H9 (cell line): Measurements from ENCODE around the gene PGBD5. TPM values are rescaled to one million over a fixed set of nuclear protein-coding genes. Genes with fewer than 3 reads are reported as not detected.
"Not testable (repeated sequence)": the region's sequence is repeated elsewhere in the genome, so short reads cannot be mapped to it uniquely, and the experiment has no call there.

Source experiments
- DNase-seq: peaks from one replicate; pipeline ENCODE4 v3.0.0-alpha.2; 2017
- H2AFZ ChIP-seq: one replicate; pipeline ENCODE4 v1.6.1; 2013; ENCODE audit warnings: mild to moderate bottlenecking, low read length, control low read depth, moderate library complexity
- H2AK5ac ChIP-seq: 2 replicates; pipeline ENCODE4 v1.6.1; 2013; ENCODE audit warnings: low read length, control low read depth, mixed read lengths; ENCODE audit not compliant: insufficient read length
- H2BK120ac ChIP-seq: one replicate; pipeline ENCODE4 v1.6.1; 2013; ENCODE audit warnings: low read depth, mild to moderate bottlenecking, low read length, control low read depth, inconsistent platforms; ENCODE audit not compliant: poor library complexity, severe bottlenecking
- H2BK12ac ChIP-seq: 2 replicates; pipeline ENCODE4 v1.6.1; 2013; ENCODE audit warnings: low read length, control low read depth, mixed read lengths, low read depth; ENCODE audit not compliant: insufficient read length
- H2BK15ac ChIP-seq: 2 replicates; pipeline ENCODE4 v1.6.1; 2013; ENCODE audit warnings: low read depth, low read length, control low read depth
- H2BK20ac ChIP-seq: one replicate; pipeline ENCODE4 v1.6.1; 2013; ENCODE audit warnings: low read depth, mild to moderate bottlenecking, low read length, control low read depth, inconsistent platforms; ENCODE audit not compliant: poor library complexity, severe bottlenecking
- H2BK5ac ChIP-seq: 2 replicates; pipeline ENCODE4 v1.6.1; 2013; ENCODE audit warnings: low read length, control low read depth, mixed read lengths; ENCODE audit not compliant: insufficient read length
- H3K14ac ChIP-seq: 2 replicates; pipeline ENCODE4 v1.6.1; 2013; ENCODE audit warnings: low read length, control low read depth; ENCODE audit not compliant: insufficient read depth
- H3K18ac ChIP-seq: 2 replicates; pipeline ENCODE4 v1.6.1; 2013; ENCODE audit warnings: low read depth, mild to moderate bottlenecking, mixed read lengths, low read length, control low read depth; ENCODE audit not compliant: insufficient read length
- H3K23ac ChIP-seq: 2 replicates; pipeline ENCODE4 v1.6.1; 2013; ENCODE audit warnings: low read length, control low read depth, mixed read lengths, low read depth; ENCODE audit not compliant: insufficient read length
- H3K23me2 ChIP-seq: 2 replicates; pipeline ENCODE4 v1.6.1; 2013; ENCODE audit warnings: low read depth, mild to moderate bottlenecking, mixed read lengths, low read length, control low read depth; ENCODE audit not compliant: insufficient read length, poor library complexity, severe bottlenecking
- H3K27ac ChIP-seq: 2 replicates; pipeline ENCODE4 v1.5.1; 2013; ENCODE audit warnings: low read length, control low read depth, mixed read lengths, low read depth; ENCODE audit not compliant: insufficient read length
- H3K27me3 ChIP-seq: 2 replicates; pipeline ENCODE4 v1.6.1; 2013; ENCODE audit warnings: low read length, control low read depth, inconsistent platforms; ENCODE audit not compliant: insufficient read depth
- H3K4ac ChIP-seq: 2 replicates; pipeline ENCODE4 v1.6.1; 2013; ENCODE audit warnings: low read depth, mild to moderate bottlenecking, control low read depth, inconsistent platforms, low read length, moderate library complexity
- H3K4me1 ChIP-seq: 2 replicates; pipeline ENCODE4 v1.6.1; 2013; ENCODE audit warnings: low read length, control low read depth, inconsistent platforms; ENCODE audit not compliant: insufficient read depth
- H3K4me2 ChIP-seq: 2 replicates; pipeline ENCODE4 v1.6.1; 2013; ENCODE audit warnings: low read length, control low read depth, mixed read lengths; ENCODE audit not compliant: insufficient read length, insufficient read depth
- H3K56ac ChIP-seq: 2 replicates; pipeline ENCODE4 v1.6.1; 2013; ENCODE audit warnings: low read depth, mild to moderate bottlenecking, mixed read lengths, low read length, control low read depth; ENCODE audit not compliant: insufficient read length
- H3K79me1 ChIP-seq: 2 replicates; pipeline ENCODE4 v1.6.1; 2013; ENCODE audit warnings: low read depth, mild to moderate bottlenecking, moderate library complexity, low read length, control low read depth, inconsistent platforms; ENCODE audit not compliant: insufficient read depth, poor library complexity, severe bottlenecking
- H3K79me2 ChIP-seq: 2 replicates; pipeline ENCODE4 v1.6.1; 2013; ENCODE audit warnings: low read length, control low read depth, inconsistent platforms; ENCODE audit not compliant: insufficient read depth
- H3K9ac ChIP-seq: 2 replicates; pipeline ENCODE4 v1.6.1; 2013; ENCODE audit warnings: low read length, control low read depth, mixed read lengths; ENCODE audit not compliant: insufficient read length; ENCODE audit errors: extremely low read depth
- H3K9me3 ChIP-seq: one replicate; pipeline ENCODE4 v1.6.1; 2013; ENCODE audit warnings: low read depth, low read length, inconsistent platforms; ENCODE audit not compliant: control insufficient read depth
- H3T11ph ChIP-seq: one replicate; pipeline ENCODE4 v1.6.1; 2013; ENCODE audit warnings: mild to moderate bottlenecking, low read length, control low read depth, inconsistent platforms
- H4K20me1 ChIP-seq: one replicate; pipeline ENCODE4 v1.6.1; 2013; ENCODE audit not compliant: control insufficient read depth, insufficient read length, insufficient read depth
- H4K5ac ChIP-seq: 2 replicates; pipeline ENCODE4 v1.6.1; 2013; ENCODE audit warnings: low read depth, mild to moderate bottlenecking, mixed read lengths, low read length, control low read depth; ENCODE audit not compliant: insufficient read length
- H4K8ac ChIP-seq: replicated peaks from 2 replicates; pipeline ENCODE4 v1.6.1; 2013; ENCODE audit warnings: low read length, control low read depth, mixed read lengths, low read depth; ENCODE audit not compliant: insufficient read length
- H4K91ac ChIP-seq: 2 replicates; pipeline ENCODE4 v1.6.1; 2013; ENCODE audit warnings: low read depth, mild to moderate bottlenecking, moderate library complexity, mixed read lengths, low read length, control low read depth; ENCODE audit not compliant: insufficient read length
- H3K27ac Mint-ChIP-seq, 3 experiments: 2 replicates in 2 of 3; 3 replicates in 1 of 3; pipeline ENCODE4 v1.8.0; 2020 to 2021; ENCODE audit warnings: mixed read lengths in 3 of 3, mild to moderate bottlenecking in 1 of 3, moderate library complexity in 1 of 3
- H3K27me3 Mint-ChIP-seq: 2 replicates; pipeline ENCODE4 v1.8.0; 2021; ENCODE audit warnings: low read depth, mild to moderate bottlenecking, moderate library complexity, mixed read lengths
- H3K36me3 Mint-ChIP-seq, 3 experiments: 2 replicates in 2 of 3; 3 replicates in 1 of 3; pipeline ENCODE4 v1.8.0; 2020 to 2021; ENCODE audit warnings: low read depth in 3 of 3, mixed read lengths in 3 of 3; ENCODE audit not compliant: insufficient read depth in 1 of 3
- H3K4me1 Mint-ChIP-seq, 2 experiments: 2 replicates each; pipeline ENCODE4 v1.8.0; 2020; ENCODE audit warnings: mixed read lengths in 2 of 2
- H3K4me3 Mint-ChIP-seq, 2 experiments: 2 replicates in 1 of 2; 3 replicates in 1 of 2; pipeline ENCODE4 v1.8.0; 2020 to 2021; ENCODE audit warnings: mild to moderate bottlenecking in 2 of 2, mixed read lengths in 2 of 2, moderate library complexity in 1 of 2
- H3K9me3 Mint-ChIP-seq, 2 experiments: 2 replicates in 1 of 2; 3 replicates in 1 of 2; pipeline ENCODE4 v1.8.0; 2020; ENCODE audit warnings: mild to moderate bottlenecking in 2 of 2, mixed read lengths in 2 of 2, moderate library complexity in 1 of 2
- CTCF ChIP-seq: fragments of 200-600 bp; sonication (generic); conservative IDR thresholded peaks from 3 replicates; pipeline ENCODE4 v1.8.0; 2021; ENCODE audit warnings: antibody characterized with exemption, mild to moderate bottlenecking
- WGBS: extraction: QIAGEN DNeasy Blood & Tissue Kit; methylation state at CpG from one replicate; pipeline ENCODE4 v1.1.7; 2013; ENCODE audit warnings: missing lambda C conversion rate, low lambda C conversion rate, mixed read lengths; ENCODE audit not compliant: insufficient read length; ENCODE audit errors: extremely low coverage; 5-methylcytosine and 5-hydroxymethylcytosine counted together
- long read RNA-seq: library from polyadenylated mRNA; unstranded; transcript quantifications from one replicate; pipeline ENCODE4 v2.0.0, GENCODE V29; 2020
- total RNA-seq: library from RNA; stranded (reverse); gene quantifications from 2 replicates; pipeline ENCODE4 v1.2.1, GENCODE V29; 2021

The PGBD5 gene, protein sequence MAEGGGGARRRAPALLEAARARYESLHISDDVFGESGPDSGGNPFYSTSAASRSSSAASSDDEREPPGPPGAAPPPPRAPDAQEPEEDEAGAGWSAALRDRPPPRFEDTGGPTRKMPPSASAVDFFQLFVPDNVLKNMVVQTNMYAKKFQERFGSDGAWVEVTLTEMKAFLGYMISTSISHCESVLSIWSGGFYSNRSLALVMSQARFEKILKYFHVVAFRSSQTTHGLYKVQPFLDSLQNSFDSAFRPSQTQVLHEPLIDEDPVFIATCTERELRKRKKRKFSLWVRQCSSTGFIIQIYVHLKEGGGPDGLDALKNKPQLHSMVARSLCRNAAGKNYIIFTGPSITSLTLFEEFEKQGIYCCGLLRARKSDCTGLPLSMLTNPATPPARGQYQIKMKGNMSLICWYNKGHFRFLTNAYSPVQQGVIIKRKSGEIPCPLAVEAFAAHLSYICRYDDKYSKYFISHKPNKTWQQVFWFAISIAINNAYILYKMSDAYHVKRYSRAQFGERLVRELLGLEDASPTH
- 19.0 and 19.1 TPM in 2 replicates for total RNA-seq
- long read RNA-seq, full-length matches to known transcripts = 2 of 14 reads
- long read RNA-seq, partial matches to known transcripts = 6 of 14 reads
- long read RNA-seq, other reads (novel, unspliced or antisense) = 6 of 14 reads

- Histone ChIP-seq H4K5ac (no peak within 1 kb of the TSS), H2AFZ (no peak within 1 kb of the TSS), H3K4me2 (peak within 1 kb of the TSS; percentile 88), H3K9me3 (no peaks in the 10 kb centered on the region), H2BK20ac (no peak within 1 kb of the TSS), H3K27me3 (no peaks in the 10 kb centered on the region; the same call in 1 of the 2 replicates), H3K4me1 (peaks cover 2% of the 10 kb centered on the region; the same call in 1 of the 2 replicates), H3K27ac (peak within 1 kb of the TSS; percentile 79), H4K91ac (no peak within 1 kb of the TSS), H3T11ph (no peak within 1 kb of the TSS), H2AK5ac (no peak within 1 kb of the TSS), H2BK5ac (no peak within 1 kb of the TSS), H3K4ac (no peak within 1 kb of the TSS), H3K79me1 (no peaks in the 10 kb centered on the region), H4K8ac (no peak within 1 kb of the TSS), H3K9ac (no peak within 1 kb of the TSS), H4K20me1 (no peaks in the 10 kb centered on the region), H3K79me2 (peaks cover 2% of the 10 kb centered on the region; the same call in 1 of the 2 replicates), H2BK12ac (no peak within 1 kb of the TSS), H2BK15ac (no peak within 1 kb of the TSS), H3K56ac (no peak within 1 kb of the TSS), H3K23ac (no peak within 1 kb of the TSS), H3K23me2 (peaks cover 12% of the 10 kb centered on the region), H3K18ac (no peak within 1 kb of the TSS), H3K14ac (no peak within 1 kb of the TSS), H2BK120ac (no peak within 1 kb of the TSS)
- Mint-ChIP-seq H3K27me3 (peaks cover 25% of the 10 kb centered on the region), H3K27ac (no peak within 1 kb of the TSS; a peak in 2 of 7 replicates), H3K4me3 (peak within 1 kb of the TSS; percentile 81 to 90), H3K36me3 (peaks cover under 1 to 3% (median 1%) of the 10 kb centered on the region in 3 experiments; a peak in 4 of 7 replicates), H3K4me1 (peaks cover 49 to 63% of the 10 kb centered on the region in 2 experiments), H3K9me3 (no peaks in the 10 kb centered on the region; a peak in 2 of 5 replicates)
- no peak for TF ChIP-seq CTCF
- DNase-seq = peak; percentile 88
- WGBS = no CpG with 5 or more reads among the region's 93 CpGs
Observed at GRCh38 chr1:230426246-230427093, at the start of gene PGBD5. Gene PGBD5, minus strand, starts transcription at chr1:230426332. Its CDS starts 404 bp downstream, at chr1:230425928.

DNA sequence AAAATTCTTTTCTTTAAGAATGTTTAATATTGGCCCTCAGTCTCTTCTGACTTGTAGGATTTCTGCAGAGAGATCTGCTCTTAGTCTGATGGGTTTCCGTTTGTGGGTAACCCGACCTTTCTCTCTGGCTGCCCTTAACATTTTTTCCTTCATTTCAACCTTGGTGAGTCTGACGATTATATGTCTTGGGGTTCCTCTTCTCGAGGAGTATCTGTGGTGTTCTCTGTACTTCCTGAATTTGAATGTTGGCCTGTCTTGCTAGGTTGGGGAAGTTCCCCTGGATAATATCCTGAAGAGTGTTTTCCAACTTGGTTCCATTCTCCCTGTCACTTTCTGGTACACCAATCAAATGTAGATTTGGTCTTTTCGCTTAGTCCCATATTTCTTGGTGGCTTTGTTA lies 48.8 kb upstream of the PGBD5 start:
- not testable (repeated sequence) for H4K91ac ChIP-seq, H4K5ac ChIP-seq

More for the DNA sequence above, 48.8 kb upstream of the PGBD5 start:
- not testable (repeated sequence) for H3K27ac ChIP-seq, H4K20me1 ChIP-seq, H3K23me2 ChIP-seq, H2BK12ac ChIP-seq, H2BK5ac ChIP-seq, H3K4me1 ChIP-seq, H3K56ac ChIP-seq, H3T11ph ChIP-seq, H3K4me2 ChIP-seq, H3K9ac ChIP-seq, H3K18ac ChIP-seq, H3K79me1 ChIP-seq, H3K79me2 ChIP-seq, H2BK15ac ChIP-seq, H3K4me3 Mint-ChIP-seq, H2AFZ ChIP-seq, H3K9me3 ChIP-seq, H3K4ac ChIP-seq, H3K36me3 Mint-ChIP-seq, H3K23ac ChIP-seq, H3K4me1 Mint-ChIP-seq, H2AK5ac ChIP-seq, H2BK120ac ChIP-seq, H2BK20ac ChIP-seq, H3K14ac ChIP-seq, H3K27me3 ChIP-seq, DNase-seq, H4K8ac ChIP-seq, H3K27ac Mint-ChIP-seq
- WGBS = no CpG with 5 or more reads among the region's 5 CpGs
- Mint-ChIP-seq H3K27me3 (peaks cover 12% of the 10 kb centered on the region), H3K9me3 (peaks cover 11 to 16% of the 10 kb centered on the region in 2 experiments; a peak in 4 of 5 replicates)
